SK-N-MC (cell line): ENCODE measurements around the gene TEKT5.

Experiments used
- EZH2 ChIP-seq: fragments of 200-600 bp; sonication (generic); IDR thresholded peaks from one replicate; pipeline ENCODE4 v1.6.1; 2017; ENCODE audit warnings: antibody characterized with exemption
- FOXP2 ChIP-seq: optimal IDR thresholded peaks from 2 replicates; pipeline ENCODE3; 2011; ENCODE audit warnings: mild to moderate bottlenecking, moderate library complexity; ENCODE audit not compliant: insufficient read depth; ENCODE audit errors: extremely low read length, control extremely low read depth
- POLR2AphosphoS5 ChIP-seq: IDR thresholded peaks from 2 replicates; pipeline ENCODE4 v1.6.1; 2012; ENCODE audit warnings: mild to moderate bottlenecking, low read depth, low read length, borderline replicate concordance

DNA sequence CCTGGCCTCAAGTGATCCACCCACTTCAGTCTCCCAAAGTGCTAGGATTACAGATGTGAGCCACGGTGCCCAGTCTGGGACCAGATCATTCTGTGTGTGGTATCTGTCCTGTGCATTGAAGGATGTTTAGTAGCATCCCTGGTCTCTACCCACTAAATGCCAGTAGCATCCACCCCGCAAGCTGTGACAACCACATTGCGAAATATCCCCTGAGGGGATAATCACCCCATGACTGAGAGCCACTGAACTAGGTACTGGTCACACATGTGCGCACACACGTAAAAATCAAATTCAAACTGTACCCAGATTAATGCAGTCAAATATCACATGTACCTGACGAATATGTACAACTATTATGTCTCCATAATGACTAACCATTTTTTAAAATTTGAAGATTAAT lies 35.8 kb downstream of the TEKT5 start:
- TF ChIP-seq POLR2AphosphoS5 (no peak), EZH2 (no peak), FOXP2 (no peak)
